Mesodermal cell (in vitro differentiated cells): ENCODE results near the gene MVK.

Experiments used
- H3K27ac ChIP-seq: 2 replicates; pipeline ENCODE4 v1.7.0; 2013; ENCODE audit warnings: mild to moderate bottlenecking, low read depth, low read length, moderate library complexity; ENCODE audit not compliant: severe bottlenecking
- H3K36me3 ChIP-seq: 2 replicates; pipeline ENCODE4 v1.7.1; 2013; ENCODE audit warnings: mild to moderate bottlenecking, low read length, moderate library complexity; ENCODE audit not compliant: control insufficient read depth, insufficient read depth
- H3K4me1 ChIP-seq: one replicate; pipeline ENCODE4 v1.7.1; 2013; ENCODE audit warnings: mild to moderate bottlenecking, low read length; ENCODE audit not compliant: insufficient read depth, control insufficient read depth, poor library complexity, severe bottlenecking
- H3K4me3 ChIP-seq: 2 replicates; pipeline ENCODE4 v1.7.0; 2013; ENCODE audit warnings: low read length, control low read depth, mild to moderate bottlenecking; ENCODE audit not compliant: insufficient read depth, poor library complexity, severe bottlenecking; ENCODE audit errors: extremely low read depth
- H3K9me3 ChIP-seq: 2 replicates; pipeline ENCODE4 v1.7.1; 2013; ENCODE audit warnings: mild to moderate bottlenecking, low read length, moderate library complexity; ENCODE audit not compliant: control insufficient read depth
- WGBS, 2 experiments: methylation state at CpG; one replicate each; pipeline ENCODE4 v1.1.5; 2013; ENCODE audit warnings: missing lambda C conversion rate in 2 of 2; ENCODE audit not compliant: insufficient coverage in 2 of 2; 5-methylcytosine and 5-hydroxymethylcytosine counted together

Gene MVK

GRCh38 chr12:109627633-109628032 is 54.0 kb downstream of the MVK start:
- Histone ChIP-seq H3K36me3 (no peaks in the 10 kb centered on the region), H3K27ac (no peak overlapping the region), H3K4me3 (no peak overlapping the region), H3K4me1 (no peaks in the 10 kb centered on the region), H3K9me3 (no peaks in the 10 kb centered on the region)
- WGBS, 2 experiments, result 76 to 81% methylated on average over 5 of the region's 7 CpGs

DNA sequence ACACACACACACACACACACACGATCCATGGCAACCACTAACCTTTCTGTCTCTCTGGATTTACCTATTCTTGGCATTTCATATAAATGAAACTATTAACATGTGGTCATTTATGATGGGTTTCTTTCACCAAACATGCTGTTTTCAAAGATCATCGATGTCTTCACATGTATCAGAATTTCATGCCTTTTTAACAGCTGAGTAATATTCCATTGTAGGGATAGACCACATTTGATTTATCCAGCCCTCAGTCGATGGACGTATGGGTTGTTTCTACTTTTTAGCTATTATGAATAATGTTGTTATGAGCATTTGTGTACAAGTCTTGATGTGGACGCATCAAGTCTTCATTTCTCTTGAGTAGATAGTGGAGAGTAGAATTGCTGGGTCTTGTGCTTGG is 56.5 kb downstream of the MVK start:
- H3K27ac ChIP-seq, result no peak overlapping the region
- no peak overlapping the region for H3K4me3 ChIP-seq
- H3K36me3 ChIP-seq, result no peaks in the 10 kb centered on the region
- H3K4me1 ChIP-seq, result no peaks in the 10 kb centered on the region
- no peaks in the 10 kb centered on the region for H3K9me3 ChIP-seq
- 84 to 100% methylated on average over 2 to 3 of the region's 5 CpGs for WGBS, 2 experiments

DNA sequence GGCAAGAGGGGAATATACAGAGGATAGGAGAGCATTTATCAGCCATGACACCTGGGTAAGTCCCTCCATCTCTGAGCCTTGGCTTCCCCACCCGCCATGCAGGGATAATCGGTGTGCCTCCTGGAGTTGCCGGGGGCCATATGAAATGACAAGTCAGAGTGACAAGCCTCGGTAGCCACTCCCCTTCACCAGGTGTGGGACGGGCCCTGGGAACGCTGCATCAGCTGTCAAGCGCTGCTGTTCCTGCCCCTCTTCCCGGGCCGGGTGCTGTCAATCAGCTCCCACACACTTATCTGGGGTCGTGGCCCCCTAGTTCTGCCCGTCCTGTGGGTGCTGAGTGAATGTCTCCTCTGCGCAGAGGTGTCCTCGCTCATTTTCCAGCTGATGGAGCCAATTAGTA is 57.2 kb downstream of the MVK start:
- no peaks in the 10 kb centered on the region for H3K36me3 ChIP-seq
- H3K4me3 ChIP-seq, result no peak overlapping the region
- 71 to 73% methylated on average over 9 to 11 of the region's 13 CpGs for WGBS, 2 experiments
- H3K27ac ChIP-seq, result no peak overlapping the region
- H3K4me1 ChIP-seq, result no peaks in the 10 kb centered on the region
- no peaks in the 10 kb centered on the region for H3K9me3 ChIP-seq

DNA sequence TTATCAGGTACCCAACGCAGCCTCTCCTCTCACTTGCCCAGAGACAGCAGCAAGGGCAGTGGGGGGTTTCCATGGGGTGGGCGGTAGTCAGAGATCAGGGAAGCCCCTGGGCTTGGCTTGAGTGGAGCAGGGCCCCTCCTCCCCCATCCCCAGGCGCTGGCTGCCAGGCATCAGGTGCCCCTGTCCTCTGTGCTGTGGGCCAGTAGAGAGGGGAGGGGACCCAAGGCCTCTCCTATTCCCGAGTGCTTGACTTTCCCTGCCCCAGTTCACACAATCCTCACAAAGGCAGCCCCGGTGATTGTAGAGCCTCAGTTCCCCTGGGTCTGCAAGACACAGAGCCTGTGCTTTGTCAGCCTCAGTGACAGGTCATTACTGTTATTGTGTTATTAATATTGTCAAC is 57.7 kb downstream of the MVK start:
- H3K4me3 ChIP-seq, result no peak overlapping the region
- H3K27ac ChIP-seq, result no peak overlapping the region
- H3K4me1 ChIP-seq, result no peaks in the 10 kb centered on the region
- no peaks in the 10 kb centered on the region for H3K36me3 ChIP-seq
- no peaks in the 10 kb centered on the region for H3K9me3 ChIP-seq
- 60 to 87% methylated on average over 2 to 3 of the region's 5 CpGs for WGBS, 2 experiments

GRCh38 chr12:109631751-109632150 is 58.2 kb downstream of the MVK start:
- H3K9me3 ChIP-seq, result no peaks in the 10 kb centered on the region
- H3K36me3 ChIP-seq, result no peaks in the 10 kb centered on the region
- WGBS, 2 experiments, result 81 to 91% methylated on average over 3 of the region's 3 CpGs
- no peak overlapping the region for H3K4me3 ChIP-seq
- H3K27ac ChIP-seq, result no peak overlapping the region
- H3K4me1 ChIP-seq, result no peaks in the 10 kb centered on the region

GRCh38 chr12:109632342-109632741 is 58.7 kb downstream of the MVK start:
- no peaks in the 10 kb centered on the region for H3K4me1 ChIP-seq
- WGBS, 2 experiments, result 81 to 89% methylated on average over 6 to 8 of the region's 8 CpGs
- no peaks in the 10 kb centered on the region for H3K36me3 ChIP-seq
- H3K27ac ChIP-seq, result no peak overlapping the region
- no peak overlapping the region for H3K4me3 ChIP-seq
- H3K9me3 ChIP-seq, result no peaks in the 10 kb centered on the region

- no peaks in the 10 kb centered on the region for H3K4me1 ChIP-seq
- no peaks in the 10 kb centered on the region for H3K9me3 ChIP-seq
- 80 to 94% methylated on average over 1 to 3 of the region's 3 CpGs for WGBS, 2 experiments
- H3K27ac ChIP-seq, result no peak overlapping the region
- no peaks in the 10 kb centered on the region for H3K36me3 ChIP-seq
- H3K4me3 ChIP-seq, result no peak overlapping the region
Observed at GRCh38 chr12:109635717-109636116, 62.1 kb downstream of the MVK start.

GRCh38 chr12:109637348-109637747 is 63.8 kb downstream of the MVK start:
- Histone ChIP-seq H3K9me3 (no peaks in the 10 kb centered on the region), H3K4me1 (no peaks in the 10 kb centered on the region), H3K36me3 (no peaks in the 10 kb centered on the region), H3K4me3 (no peak overlapping the region), H3K27ac (no peak overlapping the region)
- 32 to 36% methylated on average over 2 to 5 of the region's 6 CpGs for WGBS, 2 experiments

DNA sequence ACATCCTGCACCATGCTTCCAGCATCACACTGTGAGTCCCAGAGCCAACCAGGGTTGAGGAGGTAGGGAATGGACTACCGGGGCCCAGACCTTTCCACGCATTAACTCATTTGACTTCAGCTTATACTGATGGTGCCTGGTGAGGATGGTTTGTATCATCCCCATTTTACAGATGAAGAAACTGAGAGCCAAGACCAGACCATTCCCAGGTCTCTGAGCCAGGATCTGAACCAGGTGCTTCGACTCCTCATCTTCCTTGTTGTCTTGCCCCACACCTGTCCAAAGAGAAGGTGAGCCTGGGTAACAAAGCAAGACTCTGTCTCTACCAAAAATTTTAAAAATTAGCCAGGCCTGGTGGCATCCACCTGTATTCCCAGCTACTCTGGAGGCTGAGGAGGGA is 64.4 kb downstream of the MVK start:
- Histone ChIP-seq H3K36me3 (no peaks in the 10 kb centered on the region), H3K4me1 (no peaks in the 10 kb centered on the region), H3K27ac (no peak overlapping the region), H3K4me3 (no peak overlapping the region), H3K9me3 (no peaks in the 10 kb centered on the region)
- WGBS, 2 experiments, result 100% methylated on average over 1 of the region's 3 CpGs

DNA sequence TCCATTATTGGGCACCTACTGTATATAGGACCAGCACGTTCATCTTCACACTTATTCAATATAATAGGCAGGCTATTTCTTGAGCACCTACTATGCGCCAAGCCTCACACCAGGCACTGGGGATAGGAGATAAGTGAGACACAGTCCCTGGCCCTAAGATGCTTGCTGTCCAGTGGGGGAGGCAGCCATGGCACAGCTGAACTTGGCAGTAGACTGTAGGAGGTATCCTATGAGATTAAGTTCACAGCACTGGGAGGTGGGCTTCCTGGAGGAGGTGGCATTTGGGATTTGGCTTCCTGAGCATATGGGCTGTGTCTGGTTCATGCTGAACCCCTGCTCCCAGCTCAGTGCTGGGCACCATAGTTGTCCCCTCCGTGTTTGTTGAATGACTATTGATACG is 65.1 kb downstream of the MVK start:
- no peaks in the 10 kb centered on the region for H3K4me1 ChIP-seq
- 82 to 83% methylated on average over 3 to 4 of the region's 4 CpGs for WGBS, 2 experiments
- H3K4me3 ChIP-seq, result no peak overlapping the region
- no peaks in the 10 kb centered on the region for H3K9me3 ChIP-seq
- H3K36me3 ChIP-seq, result no peaks in the 10 kb centered on the region
- H3K27ac ChIP-seq, result no peak overlapping the region

- H3K4me1 ChIP-seq, result no peaks in the 10 kb centered on the region
- H3K4me3 ChIP-seq, result no peak overlapping the region
- no peaks in the 10 kb centered on the region for H3K9me3 ChIP-seq
- H3K36me3 ChIP-seq, result no peaks in the 10 kb centered on the region
- H3K27ac ChIP-seq, result no peak overlapping the region
- 80 to 83% methylated on average over 6 to 8 of the region's 10 CpGs for WGBS, 2 experiments
Observed at GRCh38 chr12:109639151-109639872, 65.7 kb downstream of the MVK start.
